HG02973 (cell line): Measurements from ENCODE around the gene STAC.
"Not testable (repeated sequence)": the region's sequence is repeated elsewhere in the genome, so short reads cannot be mapped to it uniquely, and the experiment has no call there.

Source experiments
- ATAC-seq: cut with Tn5 transposase; IDR thresholded peaks from one replicate; pipeline ENCODE4 v1.9.1; 2021; ENCODE audit warnings: moderate library complexity; ENCODE audit not compliant: unreplicated experiment

STAC gene

GRCh38 chr3:36562945-36563344, 182.6 kb downstream of the STAC start:
- ATAC-seq: no peak

- no peak for ATAC-seq
Measured at GRCh38 chr3:36575241-36575640, 194.9 kb downstream of the STAC start.

GRCh38 chr3:36578418-36578817, 198.1 kb downstream of the STAC start:
- not testable (repeated sequence) for ATAC-seq

GRCh38 chr3:36579746-36580145, 199.4 kb downstream of the STAC start:
- no peak for ATAC-seq

GRCh38 chr3:36580716-36581115, 200.4 kb downstream of the STAC start:
- no peak for ATAC-seq

- no peak for ATAC-seq
Measured at GRCh38 chr3:36591959-36592358, 211.7 kb downstream of the STAC start.

- ATAC-seq: no peak
Measured at GRCh38 chr3:36595511-36595910, 215.2 kb downstream of the STAC start.

- no peak for ATAC-seq
Measured at GRCh38 chr3:36596419-36596818, 216.1 kb downstream of the STAC start.

- no peak for ATAC-seq
Measured at GRCh38 chr3:36597422-36597821, 217.1 kb downstream of the STAC start.
